HepG2 (cell line): ENCODE data around the gene THOC5. TPM values are rescaled to one million over a fixed set of nuclear protein-coding genes. Genes with fewer than 3 reads are reported as not detected.
A peak's percentile ranks its signal among the peaks of the same experiment; 100 is the strongest.

Experiments used
- CTCF ChIP-seq: sonication (generic); formaldehyde crosslinking; IDR thresholded peaks from 2 replicates; pipeline ENCODE4 v1.5.0; 2020; ENCODE audit warnings: mild to moderate bottlenecking, missing genetic modification reagents, moderate library complexity
- DNMT1 ChIP-seq: sonication (generic); formaldehyde crosslinking; IDR thresholded peaks from 2 replicates; pipeline ENCODE4 v1.5.1; 2020; ENCODE audit warnings: mild to moderate bottlenecking, missing genetic modification reagents
- E2F1 ChIP-seq: sonication (generic); formaldehyde crosslinking; IDR thresholded peaks from 2 replicates; pipeline ENCODE4 v1.5.0; 2020; ENCODE audit warnings: missing genetic modification reagents
- MBD4 ChIP-seq: IDR thresholded peaks from 2 replicates; pipeline ENCODE4 v1.6.1; 2012; ENCODE audit warnings: low read length, inconsistent platforms, borderline replicate concordance
- MYPOP ChIP-seq: sonication (generic); formaldehyde crosslinking; IDR thresholded peaks from 2 replicates; pipeline ENCODE4 v1.8.1; 2023; ENCODE audit warnings: mild to moderate bottlenecking, moderate library complexity, missing genetic modification reagents
- NFAT5 ChIP-seq: sonication (generic); formaldehyde crosslinking; IDR thresholded peaks from 2 replicates; pipeline ENCODE4 v1.4.0; 2020; ENCODE audit warnings: missing genetic modification reagents
- SRY ChIP-seq: sonication (generic); formaldehyde crosslinking; IDR thresholded peaks from 2 replicates; pipeline ENCODE4 v1.8.0; 2022; ENCODE audit warnings: mild to moderate bottlenecking, missing genetic modification reagents
- SSRP1 ChIP-seq: IDR thresholded peaks from 2 replicates; pipeline ENCODE4 v1.6.1; 2016; ENCODE audit warnings: control low read depth
- ZBED4 ChIP-seq: sonication (generic); formaldehyde crosslinking; IDR thresholded peaks from 2 replicates; pipeline ENCODE4 v1.4.0; 2020; ENCODE audit warnings: missing genetic modification reagents, borderline replicate concordance
- ZNF20 ChIP-seq: sonication (generic); formaldehyde crosslinking; IDR thresholded peaks from 2 replicates; pipeline ENCODE4 v1.4.0; 2020; ENCODE audit warnings: mild to moderate bottlenecking, moderate library complexity, missing genetic modification reagents
- polyA plus RNA-seq, 8 experiments: library from polyadenylated mRNA; depleted of rRNA in 3 of 8; stranded (reverse) in 7 of 8; unstranded in 1 of 8; fragments of >200 nt; fragmentation: Illumina TruSeq in 4 of 8; extraction: Trizol in 4 of 8; gene quantifications; 2 replicates each; pipeline versions ENCODE4 v1.2.1 to v1.2.3, GENCODE V29; 2011 to 2016; ENCODE audit warnings: low read depth in 4 of 8, missing spikeins in 1 of 8, mixed read lengths in 1 of 8; ENCODE audit not compliant: insufficient read depth in 1 of 8
- total RNA-seq, 5 experiments: library from RNA; depleted of rRNA; stranded (reverse); fragments of >200 nt; fragmentation: Illumina TruSeq; extraction: Trizol; gene quantifications; 2 replicates each; pipeline ENCODE4 v1.2.3, GENCODE V29; 2016; ENCODE audit warnings: low read depth in 1 of 5

The THOC5 gene
- total and polyA plus RNA-seq, 2 of the 13 experiments (the other 11 are each of a cell fraction or from before 2014, with no cell fraction given), result 45.8 to 46.7 TPM

GRCh38 chr22:29553351-29554224, at the start of gene THOC5 (continued):
- no peak for TF ChIP-seq NFAT5
- no peak for TF ChIP-seq DNMT1 (CRISPR knock-in tag)
- TF ChIP-seq MYPOP (CRISPR knock-in tag), result peak; percentile 85
- no peak for TF ChIP-seq ZNF20 (CRISPR knock-in tag)
- no peak for TF ChIP-seq E2F1 (CRISPR knock-in tag)
- 0 out of 2 replicates have a peak, but pooled peaks have one; percentile 17 for TF ChIP-seq ZBED4 (CRISPR knock-in tag)
- TF ChIP-seq SRY (CRISPR knock-in tag), result 0 out of 2 replicates have a peak, but pooled peaks have one; percentile 26
- TF ChIP-seq CTCF, result peak; percentile 95
- TF ChIP-seq MBD4, result no peak
- TF ChIP-seq SSRP1 (CRISPR knock-in tag), result 0 out of 2 replicates have a peak, but pooled peaks have one; percentile 15
